Measurements from ENCODE around the gene SYT1.

DNA sequence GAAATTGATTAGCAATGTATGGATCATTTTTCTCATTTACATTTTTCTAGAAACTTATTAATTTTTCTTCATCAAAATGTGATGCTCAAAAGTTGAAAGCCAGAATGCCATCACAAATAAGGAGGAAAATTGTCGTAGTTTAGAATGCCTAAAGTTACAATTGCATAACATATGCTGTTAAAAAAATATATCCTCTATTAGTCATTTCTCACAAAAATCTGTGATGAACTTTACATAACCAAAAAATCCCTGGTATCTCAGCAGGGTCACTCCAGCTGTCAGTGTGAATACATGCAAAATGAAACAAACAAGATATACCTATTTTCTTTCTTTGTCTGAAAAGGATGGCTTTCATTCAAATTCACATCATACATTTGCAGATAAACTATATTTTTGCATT, 467.3 kb downstream of the SYT1 start:
- TF ChIP-seq, protein P1, sequence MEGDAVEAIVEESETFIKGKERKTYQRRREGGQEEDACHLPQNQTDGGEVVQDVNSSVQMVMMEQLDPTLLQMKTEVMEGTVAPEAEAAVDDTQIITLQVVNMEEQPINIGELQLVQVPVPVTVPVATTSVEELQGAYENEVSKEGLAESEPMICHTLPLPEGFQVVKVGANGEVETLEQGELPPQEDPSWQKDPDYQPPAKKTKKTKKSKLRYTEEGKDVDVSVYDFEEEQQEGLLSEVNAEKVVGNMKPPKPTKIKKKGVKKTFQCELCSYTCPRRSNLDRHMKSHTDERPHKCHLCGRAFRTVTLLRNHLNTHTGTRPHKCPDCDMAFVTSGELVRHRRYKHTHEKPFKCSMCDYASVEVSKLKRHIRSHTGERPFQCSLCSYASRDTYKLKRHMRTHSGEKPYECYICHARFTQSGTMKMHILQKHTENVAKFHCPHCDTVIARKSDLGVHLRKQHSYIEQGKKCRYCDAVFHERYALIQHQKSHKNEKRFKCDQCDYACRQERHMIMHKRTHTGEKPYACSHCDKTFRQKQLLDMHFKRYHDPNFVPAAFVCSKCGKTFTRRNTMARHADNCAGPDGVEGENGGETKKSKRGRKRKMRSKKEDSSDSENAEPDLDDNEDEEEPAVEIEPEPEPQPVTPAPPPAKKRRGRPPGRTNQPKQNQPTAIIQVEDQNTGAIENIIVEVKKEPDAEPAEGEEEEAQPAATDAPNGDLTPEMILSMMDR (IDR thresholded peaks at IDR 0.05): no peak
- no peak for TF ChIP-seq POLR2A (IDR thresholded peaks at IDR 0.05)
